GM12878 (cell line): ENCODE results near the gene TBRG4. TPM values are rescaled to one million over a fixed set of nuclear protein-coding genes. Genes with fewer than 3 reads are reported as not detected.

ENCODE experiments used
- ATAC-seq: fragments of 200-7000 bp; cut with Tn5 transposase; 3 replicates; pipeline ENCODE4 v1.9.1; 2020; ENCODE audit warnings: mild to moderate bottlenecking, moderate library complexity
- BruUV-seq: library from RNA; stranded (reverse); fragments of 400-500 nt; replicated peaks from 2 replicates; lab custom pipeline; 2021; lab: Mats Ljungman, UMichigan
- CTCF ChIA-PET: fragments of 300-600 bp; sonication (Branson Sonifier 250); formaldehyde crosslinking; extraction: SDS; loops from one replicate; lab custom pipeline; 2021; ENCODE audit warnings: inconsistent platforms; lab: Yijun Ruan, JAX
- POLR2A ChIA-PET: fragments of 350-600 bp; formaldehyde crosslinking; extraction: SDS; loops from one replicate; lab custom pipeline; 2021; ENCODE audit warnings: inconsistent platforms; lab: Charles Lee
- RAD21 ChIA-PET: fragments of 300-600 bp; sonication (Branson Sonifier 250); formaldehyde crosslinking; loops from one replicate; lab custom pipeline; 2023; ENCODE audit warnings: antibody characterized with exemption; ENCODE audit not compliant: unreplicated experiment; lab: Charles Lee
- SMC1A ChIA-PET: fragments of 300-600 bp; sonication (Branson Sonifier 250); formaldehyde crosslinking; loops from one replicate; lab custom pipeline; 2023; ENCODE audit not compliant: unreplicated experiment, uncharacterized antibody; lab: Charles Lee
- DNase-seq: peaks from one replicate; pipeline ENCODE4 v3.0.0-alpha.2; 2011; ENCODE audit warnings: low read depth, low spot score
- FAIRE-seq: peaks from 3 replicates; lab custom pipeline; 2011; peaks lifted over from hg19 to GRCh38; lab: Jason Lieb, UNC
- H2AFZ ChIP-seq: 2 replicates; pipeline ENCODE4 v1.6.0; 2011; ENCODE audit warnings: low read depth, low read length, control low read depth; ENCODE audit not compliant: control insufficient read depth
- H3K27ac ChIP-seq: 2 replicates; pipeline ENCODE4 v1.5.1; 2011; ENCODE audit warnings: control low read depth; ENCODE audit not compliant: control insufficient read depth, insufficient read depth
- H3K27me3 ChIP-seq, 2 experiments: replicated peaks in 1 of 2; 2 replicates each; pipeline versions ENCODE4 v1.6.0 to v1.6.1; 2011; ENCODE audit warnings: low read length in 1 of 2; ENCODE audit not compliant: control insufficient read depth in 2 of 2, insufficient read depth in 2 of 2
- H3K36me3 ChIP-seq, 2 experiments: 2 replicates each; pipeline ENCODE4 v1.5.1; 2011; ENCODE audit warnings: low read length in 1 of 2; ENCODE audit not compliant: control insufficient read depth in 2 of 2, insufficient read depth in 2 of 2
- H3K4me1 ChIP-seq: 2 replicates; pipeline ENCODE4 v1.6.1; 2011; ENCODE audit warnings: mild to moderate bottlenecking, low read length, moderate library complexity, mixed read lengths; ENCODE audit not compliant: control insufficient read depth, insufficient read depth
- H3K4me2 ChIP-seq: 2 replicates; pipeline ENCODE4 v1.6.0; 2011; ENCODE audit warnings: control low read depth; ENCODE audit not compliant: control insufficient read depth, insufficient read depth
- H3K4me3 ChIP-seq: fragments of 200-600 bp; sonication (generic); 2 replicates; pipeline ENCODE4 v1.5.1; 2016
- H3K79me2 ChIP-seq: 2 replicates; pipeline ENCODE4 v1.6.0; 2011; ENCODE audit warnings: low read length; ENCODE audit not compliant: control insufficient read depth, insufficient read depth
- H3K9ac ChIP-seq: 2 replicates; pipeline ENCODE4 v1.8.0; 2011; ENCODE audit warnings: low read length, control low read depth, mixed read lengths; ENCODE audit not compliant: control insufficient read depth, insufficient read depth
- H3K9me3 ChIP-seq: replicated peaks from 3 replicates; pipeline ENCODE4 v1.5.1; 2011; ENCODE audit warnings: mild to moderate bottlenecking, low read length; ENCODE audit not compliant: control insufficient read depth, insufficient read depth
- H4K20me1 ChIP-seq: 2 replicates; pipeline ENCODE4 v1.6.0; 2011; ENCODE audit not compliant: control insufficient read depth, insufficient read depth
- CHD4 ChIP-seq: fragments of 200-600 bp; sonication (generic); IDR thresholded peaks from 2 replicates; pipeline ENCODE4 v1.6.1; 2016; ENCODE audit warnings: mild to moderate bottlenecking
- FOXK2 ChIP-seq: fragments of 450-650 bp; IDR thresholded peaks from 2 replicates; pipeline ENCODE4 v1.6.1; 2017; ENCODE audit warnings: mild to moderate bottlenecking, moderate library complexity
- HDAC6 ChIP-seq: fragments of 200-600 bp; sonication (generic); IDR thresholded peaks from one replicate; pipeline ENCODE4 v1.8.0; 2017; ENCODE audit warnings: antibody characterized with exemption; ENCODE audit not compliant: unreplicated experiment
- SMAD5 ChIP-seq: IDR thresholded peaks from 2 replicates; pipeline ENCODE4 v1.6.1; 2016; ENCODE audit warnings: antibody characterized with exemption, low read depth
- SP1 ChIP-seq: IDR thresholded peaks from one replicate; pipeline ENCODE4 v1.6.1; 2011; ENCODE audit warnings: low read depth, low read length
- ZNF274 ChIP-seq: IDR thresholded peaks from one replicate; pipeline ENCODE4 v1.8.0; 2011; ENCODE audit not compliant: insufficient read length, insufficient read depth
- WGBS: methylation state at CpG from one replicate; pipeline ENCODE4 v1.1.6; 2016; ENCODE audit warnings: low lambda C conversion rate; ENCODE audit not compliant: insufficient replicate concordance, insufficient coverage; ENCODE audit errors: missing lambda C conversion rate; 5-methylcytosine and 5-hydroxymethylcytosine counted together
- in situ Hi-C: fragments of 300-500 bp; cut with MboI; formaldehyde crosslinking; loops from 9 replicates; pipeline ENCODE4 v1.14.3; 2018; ENCODE audit warnings: mixed read lengths
- intact Hi-C: fragments of 100-400 bp; cut with micrococcal nuclease; formaldehyde crosslinking; loops from one replicate; pipeline ENCODE4 v1.14.2; 2022; ENCODE audit not compliant: unreplicated experiment
- polyA plus RNA-seq, 11 experiments: library from polyadenylated mRNA; depleted of rRNA in 4 of 11; unstranded in 6 of 11; stranded (reverse) in 5 of 11; fragments of >200 nt; fragmentation: Nextera tagmentation in 4 of 11; fragmentation: Illumina TruSeq in 1 of 11; extraction: Ambion mirVana in 4 of 11; extraction: Trizol in 1 of 11; gene quantifications; 1 replicate in 1 of 11; 2 replicates in 10 of 11; pipeline versions ENCODE4 v1.2.1 to v1.2.3, GENCODE V29; 2011 to 2016; ENCODE audit warnings: inconsistent platforms in 2 of 11, missing spikeins in 2 of 11, low read depth in 1 of 11
- total RNA-seq, 4 experiments: library from RNA; depleted of rRNA in 3 of 4; stranded (reverse); fragments of >200 nt in 3 of 4; fragmentation: Illumina TruSeq in 1 of 4; extraction: Trizol in 1 of 4; gene quantifications; 2 replicates each; pipeline versions ENCODE4 v1.2.1 to v1.2.3, GENCODE V29; 2013 to 2021
- TF ChIP-seq, protein P1 (sequence below): fragments of 450-650 bp; IDR thresholded peaks from 2 replicates; pipeline ENCODE4 v1.6.1; 2018; ENCODE audit warnings: mild to moderate bottlenecking, low read depth, moderate library complexity; ENCODE audit not compliant: partially characterized antibody
- TF ChIP-seq, protein P2 (sequence below): fragments of 450-650 bp; IDR thresholded peaks from 2 replicates; pipeline ENCODE4 v1.6.1; 2014; ENCODE audit warnings: mild to moderate bottlenecking

The TBRG4 gene
- total and polyA plus RNA-seq, 10 of the 15 experiments (the other 5 are each of a cell fraction or from before 2014, with no cell fraction given): 8.4 to 130 (median 118) TPM

- RAD21 ChIA-PET: interaction anchor here (1.7 kb wide), 1 partner anchor 102 kb away, joined by 5 read pairs; no protein-coding TSS in a partner anchor
- H3K4me1 ChIP-seq: peaks cover 7% of the 10 kb centered on the region
- no peaks in the 10 kb centered on the region for H3K36me3 ChIP-seq
- H3K79me2 ChIP-seq: no peaks in the 10 kb centered on the region
- no peak for FAIRE-seq
- H4K20me1 ChIP-seq: no peaks in the 10 kb centered on the region
- 16% methylated on average over 54 of the region's 56 CpGs for WGBS
- H3K27me3 ChIP-seq: peaks cover 3 to 5% of the 10 kb centered on the region in 2 experiments; a peak in 2 of 4 replicates
- H3K9ac ChIP-seq: no peak within 1 kb of the TSS
- in situ Hi-C loops (loop anchor here (25.0 kb wide), 1 partner anchor 704 kb away; the partner anchor contains the start of gene CCDC201), intact Hi-C loops (no loop called here)
- CTCF ChIA-PET: interaction anchor here (0.9 to 8.9 kb wide), 3 partner anchors 101 to 103 kb away, joined by 3 to 58 read pairs (median 7); no protein-coding TSS in a partner anchor
- no peak for ATAC-seq
- no peak within 1 kb of the TSS for H3K4me2 ChIP-seq
- POLR2A ChIA-PET: no interaction called here
- TF ChIP-seq FOXK2: no peak
- no peak within 1 kb of the TSS for H3K4me3 ChIP-seq
- no peak within 1 kb of the TSS for H3K27ac ChIP-seq
- BruUV-seq: no TSS peak
- DNase-seq: no peak
- H2AFZ ChIP-seq: no peak within 1 kb of the TSS
- SMC1A ChIA-PET: no interaction called here
- H3K9me3 ChIP-seq: no peaks in the 10 kb centered on the region
Observed at GRCh38 chr7:45157653-45158401, 46.3 kb upstream of the TBRG4 start, which contains the start of gene RAMP3. RAMP3 (plus strand) TSS chr7:45157791; CDS start chr7:45157829, 38 bp downstream.

DNA sequence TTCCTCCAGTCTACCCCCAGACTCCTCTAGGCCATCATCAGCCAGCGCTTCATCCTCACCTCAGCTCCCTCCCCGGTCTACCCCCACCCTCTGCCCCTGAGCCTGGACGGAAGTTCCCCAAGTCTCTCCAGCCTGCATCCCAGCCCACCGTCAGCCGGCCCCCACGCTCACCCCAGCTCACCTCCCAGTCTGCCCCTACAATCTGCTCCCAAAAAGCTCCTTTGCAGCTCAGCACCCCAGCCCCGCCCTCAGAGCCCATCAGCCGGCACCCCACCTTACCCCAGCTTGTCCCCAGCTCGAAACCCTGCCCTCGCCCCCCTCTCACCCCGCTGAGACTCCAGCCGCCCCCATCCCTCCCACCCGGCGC, 45.8 kb upstream of the TBRG4 start:
- CTCF ChIA-PET: interaction anchor here (1.0 to 8.9 kb wide), 2 partner anchors 102 to 109 kb away, joined by 3 to 58 read pairs; no protein-coding TSS in a partner anchor
- H3K4me2 ChIP-seq: no peak overlapping the region
- FAIRE-seq (no peak), ATAC-seq (no peak), DNase-seq (no peak)
- no peaks in the 10 kb centered on the region for H3K9me3 ChIP-seq
- WGBS: 9% methylated on average over 9 of the region's 14 CpGs
- BruUV-seq: no TSS peak
- intact Hi-C loops (no loop called here), in situ Hi-C loops (loop anchor here (25.0 kb wide), 1 partner anchor 705 kb away; the partner anchor contains the start of gene CCDC201)
- H3K4me3 ChIP-seq: no peak overlapping the region
- SMC1A ChIA-PET: no interaction called here
- peaks cover 3 to 5% of the 10 kb centered on the region in 2 experiments; a peak in 2 of 4 replicates for H3K27me3 ChIP-seq
- RAD21 ChIA-PET: interaction anchor here (1.7 kb wide), 1 partner anchor 102 kb away, joined by 5 read pairs; no protein-coding TSS in a partner anchor
- H3K9ac ChIP-seq: no peak overlapping the region
- H2AFZ ChIP-seq: no peak overlapping the region
- H3K79me2 ChIP-seq: no peaks in the 10 kb centered on the region
- no peak overlapping the region for H3K27ac ChIP-seq
- H3K36me3 ChIP-seq: no peaks in the 10 kb centered on the region
- H4K20me1 ChIP-seq: no peaks in the 10 kb centered on the region
- H3K4me1 ChIP-seq: peaks cover 7% of the 10 kb centered on the region
- POLR2A ChIA-PET: no interaction called here
- TF ChIP-seq HDAC6 (no peak), SMAD5 (no peak), ZNF274 (no peak), CHD4 (no peak), SP1 (no peak)
- TF ChIP-seq, protein P1, sequence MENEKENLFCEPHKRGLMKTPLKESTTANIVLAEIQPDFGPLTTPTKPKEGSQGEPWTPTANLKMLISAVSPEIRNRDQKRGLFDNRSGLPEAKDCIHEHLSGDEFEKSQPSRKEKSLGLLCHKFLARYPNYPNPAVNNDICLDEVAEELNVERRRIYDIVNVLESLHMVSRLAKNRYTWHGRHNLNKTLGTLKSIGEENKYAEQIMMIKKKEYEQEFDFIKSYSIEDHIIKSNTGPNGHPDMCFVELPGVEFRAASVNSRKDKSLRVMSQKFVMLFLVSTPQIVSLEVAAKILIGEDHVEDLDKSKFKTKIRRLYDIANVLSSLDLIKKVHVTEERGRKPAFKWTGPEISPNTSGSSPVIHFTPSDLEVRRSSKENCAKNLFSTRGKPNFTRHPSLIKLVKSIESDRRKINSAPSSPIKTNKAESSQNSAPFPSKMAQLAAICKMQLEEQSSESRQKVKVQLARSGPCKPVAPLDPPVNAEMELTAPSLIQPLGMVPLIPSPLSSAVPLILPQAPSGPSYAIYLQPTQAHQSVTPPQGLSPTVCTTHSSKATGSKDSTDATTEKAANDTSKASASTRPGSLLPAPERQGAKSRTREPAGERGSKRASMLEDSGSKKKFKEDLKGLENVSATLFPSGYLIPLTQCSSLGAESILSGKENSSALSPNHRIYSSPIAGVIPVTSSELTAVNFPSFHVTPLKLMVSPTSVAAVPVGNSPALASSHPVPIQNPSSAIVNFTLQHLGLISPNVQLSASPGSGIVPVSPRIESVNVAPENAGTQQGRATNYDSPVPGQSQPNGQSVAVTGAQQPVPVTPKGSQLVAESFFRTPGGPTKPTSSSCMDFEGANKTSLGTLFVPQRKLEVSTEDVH: no peak
- TF ChIP-seq, protein P2, sequence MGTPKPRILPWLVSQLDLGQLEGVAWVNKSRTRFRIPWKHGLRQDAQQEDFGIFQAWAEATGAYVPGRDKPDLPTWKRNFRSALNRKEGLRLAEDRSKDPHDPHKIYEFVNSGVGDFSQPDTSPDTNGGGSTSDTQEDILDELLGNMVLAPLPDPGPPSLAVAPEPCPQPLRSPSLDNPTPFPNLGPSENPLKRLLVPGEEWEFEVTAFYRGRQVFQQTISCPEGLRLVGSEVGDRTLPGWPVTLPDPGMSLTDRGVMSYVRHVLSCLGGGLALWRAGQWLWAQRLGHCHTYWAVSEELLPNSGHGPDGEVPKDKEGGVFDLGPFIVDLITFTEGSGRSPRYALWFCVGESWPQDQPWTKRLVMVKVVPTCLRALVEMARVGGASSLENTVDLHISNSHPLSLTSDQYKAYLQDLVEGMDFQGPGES: no peak
